ENCODE data around the gene DNTT.

DNTT gene

GRCh38 chr10:96304230-96304629 lies at the start of gene DNTT:
Gene DNTT (plus strand): TSS chr10:96304434. CDS start chr10:96304498, 64 bp downstream.
- DNase-seq (ENCODE audit: low read depth in 3 of 3): no peak

GRCh38 chr10:96254976-96255375 lies 49.3 kb upstream of the DNTT start:
- no peak for DNase-seq (ENCODE audit: low read depth in 3 of 3)

- no peak for DNase-seq (ENCODE audit: low read depth in 3 of 3)
Observed at GRCh38 chr10:96255549-96256333, 48.5 kb upstream of the DNTT start.

GRCh38 chr10:96257944-96258343 lies 46.3 kb upstream of the DNTT start:
- DNase-seq (ENCODE audit: low read depth in 3 of 3): no peak

GRCh38 chr10:96259150-96259549 lies 45.1 kb upstream of the DNTT start:
- DNase-seq (ENCODE audit: low read depth in 3 of 3): no peak

- no peak for DNase-seq (ENCODE audit: low read depth in 3 of 3)
Observed at GRCh38 chr10:96260014-96260413, 44.2 kb upstream of the DNTT start.

- DNase-seq (ENCODE audit: low read depth in 3 of 3): no peak
Observed at GRCh38 chr10:96261132-96261531, 43.1 kb upstream of the DNTT start.

- DNase-seq (ENCODE audit: low read depth in 3 of 3): no peak
Observed at GRCh38 chr10:96261930-96262329, 42.3 kb upstream of the DNTT start.

- no peak for DNase-seq (ENCODE audit: low read depth in 3 of 3)
Observed at GRCh38 chr10:96263176-96263575, 41.1 kb upstream of the DNTT start.

GRCh38 chr10:96263669-96264068 lies 40.6 kb upstream of the DNTT start:
- DNase-seq (ENCODE audit: low read depth in 3 of 3): no peak

GRCh38 chr10:96264938-96265337 lies 39.3 kb upstream of the DNTT start:
- DNase-seq (ENCODE audit: low read depth in 3 of 3): no peak

GRCh38 chr10:96266118-96266770 lies 38.0 kb upstream of the DNTT start:
- DNase-seq (ENCODE audit: low read depth in 3 of 3): no peak

GRCh38 chr10:96267234-96267705 lies 37.0 kb upstream of the DNTT start:
- no peak for DNase-seq (ENCODE audit: low read depth in 3 of 3)

GRCh38 chr10:96268341-96268909 lies 35.8 kb upstream of the DNTT start:
- no peak for DNase-seq (ENCODE audit: low read depth in 3 of 3)

GRCh38 chr10:96269438-96270300 lies 34.6 kb upstream of the DNTT start:
- DNase-seq (ENCODE audit: low read depth in 3 of 3): no peak

- DNase-seq (ENCODE audit: low read depth in 3 of 3): no peak
Observed at GRCh38 chr10:96270571-96270970, 33.7 kb upstream of the DNTT start.

GRCh38 chr10:96271016-96271815 lies 33.0 kb upstream of the DNTT start, which contains the start of gene BLNK:
Gene BLNK (minus strand): TSS chr10:96271569. CDS start chr10:96271398, 171 bp downstream.
- DNase-seq (ENCODE audit: low read depth in 3 of 3): no peak

GRCh38 chr10:96272316-96273280 lies 31.6 kb upstream of the DNTT start:
- DNase-seq (ENCODE audit: low read depth in 3 of 3): no peak

GRCh38 chr10:96275685-96276418 lies 28.4 kb upstream of the DNTT start:
- DNase-seq (ENCODE audit: low read depth in 3 of 3): no peak

Measured in stimulated activated CD4-positive, alpha-beta T cell treated with anti-CD3 and anti-CD28 coated beads, TNF-alpha, amount 100 ng/mL, for 48 hours (primary cell).